Neutrophil (primary cell): ENCODE data around the gene OS9.
"Not testable (repeated sequence)": the region's sequence is repeated elsewhere in the genome, so short reads cannot be mapped to it uniquely, and the experiment has no call there.

Experiments used
- H3K27ac ChIP-seq: fragments of 200-600 bp; sonication (generic); 2 replicates; pipeline ENCODE4 v1.5.1; 2016; ENCODE audit warnings: mild to moderate bottlenecking, moderate library complexity
- H3K27me3 ChIP-seq: fragments of 200-600 bp; sonication (generic); 2 replicates; pipeline ENCODE4 v1.6.0; 2016; ENCODE audit warnings: mild to moderate bottlenecking
- H3K36me3 ChIP-seq: fragments of 200-600 bp; sonication (generic); 2 replicates; pipeline ENCODE4 v1.5.1; 2017
- H3K4me1 ChIP-seq, 2 experiments: fragments of 200-600 bp in 1 of 2; sonication (generic) in 1 of 2; 1 replicate in 1 of 2; 2 replicates in 1 of 2; pipeline versions ENCODE4 v1.5.1 to v1.6.1; 2013 to 2016; ENCODE audit warnings: low read depth in 1 of 2, low read length in 1 of 2, mild to moderate bottlenecking in 1 of 2, moderate library complexity in 1 of 2; ENCODE audit not compliant: control insufficient read depth in 1 of 2, insufficient read depth in 1 of 2
- H3K4me3 ChIP-seq, 2 experiments: fragments of 200-600 bp in 1 of 2; sonication (generic) in 1 of 2; 1 replicate in 1 of 2; 2 replicates in 1 of 2; pipeline ENCODE4 v1.5.1; 2013 to 2016; ENCODE audit warnings: low read depth in 1 of 2, low read length in 1 of 2, mild to moderate bottlenecking in 1 of 2, moderate library complexity in 1 of 2
- H3K9me3 ChIP-seq: fragments of 200-600 bp; sonication (generic); 2 replicates; pipeline ENCODE4 v1.5.1; 2016
- CTCF ChIP-seq: fragments of 200-600 bp; sonication (generic); IDR thresholded peaks from 2 replicates; pipeline ENCODE4 v1.5.1; 2016; ENCODE audit warnings: antibody characterized with exemption

Gene OS9, protein sequence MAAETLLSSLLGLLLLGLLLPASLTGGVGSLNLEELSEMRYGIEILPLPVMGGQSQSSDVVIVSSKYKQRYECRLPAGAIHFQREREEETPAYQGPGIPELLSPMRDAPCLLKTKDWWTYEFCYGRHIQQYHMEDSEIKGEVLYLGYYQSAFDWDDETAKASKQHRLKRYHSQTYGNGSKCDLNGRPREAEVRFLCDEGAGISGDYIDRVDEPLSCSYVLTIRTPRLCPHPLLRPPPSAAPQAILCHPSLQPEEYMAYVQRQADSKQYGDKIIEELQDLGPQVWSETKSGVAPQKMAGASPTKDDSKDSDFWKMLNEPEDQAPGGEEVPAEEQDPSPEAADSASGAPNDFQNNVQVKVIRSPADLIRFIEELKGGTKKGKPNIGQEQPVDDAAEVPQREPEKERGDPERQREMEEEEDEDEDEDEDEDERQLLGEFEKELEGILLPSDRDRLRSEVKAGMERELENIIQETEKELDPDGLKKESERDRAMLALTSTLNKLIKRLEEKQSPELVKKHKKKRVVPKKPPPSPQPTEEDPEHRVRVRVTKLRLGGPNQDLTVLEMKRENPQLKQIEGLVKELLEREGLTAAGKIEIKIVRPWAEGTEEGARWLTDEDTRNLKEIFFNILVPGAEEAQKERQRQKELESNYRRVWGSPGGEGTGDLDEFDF

GRCh38 chr12:57693659-57694458 lies at the start of gene OS9:
Gene OS9 (plus strand): TSS chr12:57694132. CDS start chr12:57694162, 30 bp downstream.
- H3K9me3 ChIP-seq: no peaks in the 10 kb centered on the region
- peaks cover 27% of the 10 kb centered on the region for H3K27me3 ChIP-seq
- TF ChIP-seq CTCF: peak; percentile 97
- peaks cover 18 to 21% of the 10 kb centered on the region in 2 experiments for H3K4me1 ChIP-seq
- H3K4me3 ChIP-seq: peak within 1 kb of the TSS; percentile 76 to 94
- H3K27ac ChIP-seq: peak within 1 kb of the TSS; percentile 90
- peaks cover 40% of the 10 kb centered on the region for H3K36me3 ChIP-seq

- Histone ChIP-seq H3K9me3 (peaks cover 16% of the 10 kb centered on the region), H3K27me3 (peaks cover 17% of the 10 kb centered on the region)
- H3K27ac ChIP-seq, H3K4me1 ChIP-seq, H3K4me3 ChIP-seq, H3K36me3 ChIP-seq: not testable (repeated sequence)
Observed at GRCh38 chr12:57645990-57646658, 47.8 kb upstream of the OS9 start.

DNA sequence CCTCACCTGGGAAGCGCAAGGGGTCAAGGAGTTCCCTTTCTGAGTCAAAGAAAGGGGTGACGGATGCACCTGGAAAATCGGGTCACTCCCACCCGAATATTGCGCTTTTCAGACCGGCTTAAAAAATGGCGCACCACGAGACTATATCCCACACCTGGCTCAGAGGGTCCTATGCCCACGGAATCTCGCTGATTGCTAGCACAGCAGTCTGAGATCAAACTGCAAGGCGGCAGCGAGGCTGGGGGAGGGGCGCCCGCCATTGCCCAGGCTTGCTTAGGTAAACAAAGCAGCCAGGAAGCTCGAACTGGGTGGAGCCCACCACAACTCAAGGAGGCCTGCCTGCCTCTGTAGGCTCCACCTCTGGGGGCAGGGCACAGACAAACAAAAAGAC lies 47.3 kb upstream of the OS9 start:
- H3K36me3 ChIP-seq, H3K4me1 ChIP-seq, H3K27ac ChIP-seq, H3K4me3 ChIP-seq: not testable (repeated sequence)
- H3K9me3 ChIP-seq: peaks cover 16% of the 10 kb centered on the region
- peaks cover 12% of the 10 kb centered on the region for H3K27me3 ChIP-seq

- Histone ChIP-seq H3K27me3 (peaks cover 24% of the 10 kb centered on the region), H3K36me3 (no peaks in the 10 kb centered on the region)
- TF ChIP-seq CTCF: no peak
Observed at GRCh38 chr12:57654042-57654441, 39.9 kb upstream of the OS9 start.

GRCh38 chr12:57655541-57656240 lies 38.2 kb upstream of the OS9 start:
- H3K9me3 ChIP-seq: peaks cover 5% of the 10 kb centered on the region
- H3K27ac ChIP-seq: no peak overlapping the region
- H3K4me3 ChIP-seq: no peak overlapping the region
- TF ChIP-seq CTCF: no peak
- no peaks in the 10 kb centered on the region for H3K4me1 ChIP-seq
- peaks cover 31% of the 10 kb centered on the region for H3K27me3 ChIP-seq
- H3K36me3 ChIP-seq: no peaks in the 10 kb centered on the region

More at GRCh38 chr12:57654042-57654441, 39.9 kb upstream of the OS9 start:
- peaks cover 5% of the 10 kb centered on the region for H3K9me3 ChIP-seq
- no peak overlapping the region for H3K27ac ChIP-seq
- no peaks in the 10 kb centered on the region for H3K4me1 ChIP-seq
- H3K4me3 ChIP-seq: no peak overlapping the region

DNA sequence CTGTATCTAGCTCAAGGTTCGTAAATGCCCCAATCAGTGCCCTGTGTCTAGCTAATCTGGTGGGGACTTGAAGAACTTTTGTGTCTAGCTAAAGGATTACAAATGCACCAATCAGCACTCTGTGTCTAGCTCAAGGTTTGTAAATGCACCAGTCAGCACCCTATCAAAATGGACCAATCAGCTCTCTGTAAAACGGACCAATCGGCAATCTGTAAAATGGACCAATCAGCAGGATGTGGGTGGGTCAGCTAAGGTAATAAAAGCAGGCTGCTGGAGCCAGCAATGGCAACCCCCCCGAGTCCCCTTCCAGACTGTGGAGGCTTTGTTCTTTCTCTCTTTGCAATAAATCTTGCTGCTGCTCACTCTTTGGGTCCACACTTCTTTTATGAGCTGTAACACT lies 37.5 kb upstream of the OS9 start:
- H3K4me3 ChIP-seq, H3K27ac ChIP-seq, H3K9me3 ChIP-seq, H3K4me1 ChIP-seq, H3K36me3 ChIP-seq: not testable (repeated sequence)
- H3K27me3 ChIP-seq: peaks cover 31% of the 10 kb centered on the region
